Adipose tissue (tissue), 3 donors: ENCODE data around the gene FEZF1. TPM values are rescaled to one million over a fixed set of nuclear protein-coding genes. Genes with fewer than 3 reads are reported as not detected.
"Not testable (repeated sequence)": the region's sequence is repeated elsewhere in the genome, so short reads cannot be mapped to it uniquely, and the experiment has no call there.

Experiments
- H3K27ac ChIP-seq: one replicate; pipeline ENCODE4 v1.5.1; 2013; ENCODE audit warnings: low read depth, low read length
- WGBS, 3 donors: extraction: QIAGEN DNeasy Blood & Tissue Kit; methylation state at CpG; one replicate each; pipeline ENCODE4 v1.1.7; 2013; 5-methylcytosine and 5-hydroxymethylcytosine counted together
- polyA plus RNA-seq, 3 donors: library from polyadenylated mRNA; stranded (reverse); fragments of 200-250 nt; gene quantifications; one replicate each; pipeline ENCODE4 v1.2.3, GENCODE V29; 2013
- donor health status: healthy with polysubstance abuse.
- donor health status: Bipolar disorder and iron deficiency.
- donor health status: healthy.

The FEZF1 gene
- polyA plus RNA-seq, 3 donors = not detected

- H3K27ac ChIP-seq = no peak overlapping the region
- WGBS, 3 donors = 73 to 96% (median 91%) methylated on average over 2 of the region's 2 CpGs
Measured at GRCh38 chr7:122291189-122291588, 13.4 kb downstream of the FEZF1 start.

GRCh38 chr7:122290476-122290875 lies 14.1 kb downstream of the FEZF1 start:
- 84 to 93% (median 92%) methylated on average over 1 of the region's 1 CpG for WGBS, 3 donors
- no peak overlapping the region for H3K27ac ChIP-seq

- 39 to 79% (median 43%) methylated on average over 1 of the region's 1 CpG for WGBS, 3 donors
Measured at GRCh38 chr7:122289426-122289825, 15.1 kb downstream of the FEZF1 start.

GRCh38 chr7:122284608-122285007 lies 19.9 kb downstream of the FEZF1 start:
- H3K27ac ChIP-seq = not testable (repeated sequence)
- WGBS, 3 donors = 90 to 92% (median 90%) methylated on average over 14 to 16 of the region's 24 CpGs

More at GRCh38 chr7:122289426-122289825, 15.1 kb downstream of the FEZF1 start:
- no peak overlapping the region for H3K27ac ChIP-seq

GRCh38 chr7:122273117-122273516 lies 31.4 kb downstream of the FEZF1 start:
- no peak overlapping the region for H3K27ac ChIP-seq
- 89 to 91% (median 90%) methylated on average over 2 of the region's 2 CpGs for WGBS, 3 donors

- WGBS, 3 donors = 51 to 63% (median 52%) methylated on average over 1 of the region's 1 CpG
- no peak overlapping the region for H3K27ac ChIP-seq
Measured at GRCh38 chr7:122269241-122269640, 35.3 kb downstream of the FEZF1 start.

- 44 to 68% (median 50%) methylated on average over 3 of the region's 3 CpGs for WGBS, 3 donors
- no peak overlapping the region for H3K27ac ChIP-seq
Measured at GRCh38 chr7:122268101-122268500, 36.4 kb downstream of the FEZF1 start.

GRCh38 chr7:122262246-122262645 lies 42.3 kb downstream of the FEZF1 start:
- 21 to 54% (median 45%) methylated on average over 4 of the region's 4 CpGs for WGBS, 3 donors
- H3K27ac ChIP-seq = no peak overlapping the region

GRCh38 chr7:122261442-122261841 lies 43.1 kb downstream of the FEZF1 start:
- no peak overlapping the region for H3K27ac ChIP-seq
- WGBS, 3 donors = 47 to 57% (median 48%) methylated on average over 4 of the region's 4 CpGs

GRCh38 chr7:122261016-122261415 lies 43.5 kb downstream of the FEZF1 start:
- H3K27ac ChIP-seq = no peak overlapping the region

- 28 to 63% (median 38%) methylated on average over 2 of the region's 2 CpGs for WGBS, 3 donors
Measured at GRCh38 chr7:122260336-122260735, 44.2 kb downstream of the FEZF1 start.

GRCh38 chr7:122258971-122259370 lies 45.6 kb downstream of the FEZF1 start:
- H3K27ac ChIP-seq = no peak overlapping the region
- 62 to 79% (median 74%) methylated on average over 2 of the region's 2 CpGs for WGBS, 3 donors

More at GRCh38 chr7:122260336-122260735, 44.2 kb downstream of the FEZF1 start:
- no peak overlapping the region for H3K27ac ChIP-seq

GRCh38 chr7:122257056-122257455 lies 47.5 kb downstream of the FEZF1 start:
- 69 to 96% (median 70%) methylated on average over 1 of the region's 1 CpG for WGBS, 3 donors
- H3K27ac ChIP-seq = no peak overlapping the region

- H3K27ac ChIP-seq = no peak overlapping the region
- 64 to 91% (median 73%) methylated on average over 1 of the region's 1 CpG for WGBS, 3 donors
Measured at GRCh38 chr7:122256046-122256445, 48.5 kb downstream of the FEZF1 start.

GRCh38 chr7:122255454-122255853 lies 49.1 kb downstream of the FEZF1 start:
- WGBS, 3 donors = 4 to 9% (median 4%) methylated on average over 1 of the region's 1 CpG
- H3K27ac ChIP-seq = no peak overlapping the region

Other genes starting within 250 kb of the FEZF1 start
- 10 to 100 TPM; 13.0 to 50.1 (median 16.5) TPM for gene AASS, start 160.5 kb downstream of the FEZF1 start, polyA plus RNA-seq